Ascending aorta (tissue), 2 donors: ENCODE measurements around the gene PLCB2. TPM values are rescaled to one million over a fixed set of nuclear protein-coding genes. Genes with fewer than 3 reads are reported as not detected.

ENCODE experiments used
- DNase-seq, 2 donors: peaks; one replicate each; pipeline ENCODE4 v3.0.0-alpha.2; 2019; ENCODE audit warnings: low spot score in 2 of 2
- H3K27ac ChIP-seq, 2 donors: fragments of 200-600 bp; sonication (generic); one replicate each; pipeline ENCODE4 v1.5.1; 2016 to 2017; ENCODE audit warnings: mild to moderate bottlenecking in 1 of 2
- H3K27me3 ChIP-seq: fragments of 200-600 bp; sonication (generic); one replicate; pipeline ENCODE4 v1.5.1; 2017
- H3K36me3 ChIP-seq, 2 donors: fragments of 200-600 bp; sonication (generic); one replicate each; pipeline ENCODE4 v1.5.1; 2016
- H3K4me1 ChIP-seq, 2 donors: fragments of 200-600 bp; sonication (generic); one replicate each; pipeline ENCODE4 v1.5.1; 2016 to 2017; ENCODE audit warnings: mild to moderate bottlenecking in 1 of 2
- H3K4me3 ChIP-seq, 2 donors: fragments of 200-600 bp; sonication (generic); one replicate each; pipeline ENCODE4 v1.5.1; 2016 to 2017; ENCODE audit warnings: mild to moderate bottlenecking in 1 of 2
- H3K9me3 ChIP-seq, 2 donors: fragments of 200-600 bp; sonication (generic); one replicate each; pipeline ENCODE4 v1.5.1; 2016
- CTCF ChIP-seq, 3 experiments: fragments of 200-600 bp in 2 of 3; fragments of 450-650 bp in 1 of 3; sonication (generic) in 2 of 3; IDR thresholded peaks; one replicate each; pipeline ENCODE4 v1.5.1; 2016 to 2019; ENCODE audit warnings: antibody characterized with exemption in 3 of 3, mild to moderate bottlenecking in 1 of 3, moderate library complexity in 1 of 3
- intact Hi-C: fragments of 100-400 bp; cut with DNase I; formaldehyde crosslinking; loops from one replicate; pipeline ENCODE4 v1.15.1; 2023
- total RNA-seq: library from RNA; depleted of rRNA; stranded (reverse); fragments of >200 nt; gene quantifications from one replicate; pipeline ENCODE4 v1.1.0, GENCODE V29; 2016

Gene PLCB2
- total RNA-seq, 1 donor from 2014 or later = 6.9 TPM

- Histone ChIP-seq H3K4me1 (no peaks in the 10 kb centered on the region), H3K9me3 (no peaks in the 10 kb centered on the region), H3K27ac (no peak overlapping the region), H3K4me3 (no peak overlapping the region), H3K27me3 (no peaks in the 10 kb centered on the region), H3K36me3 (no peaks in the 10 kb centered on the region)
- no peak for TF ChIP-seq CTCF (IDR thresholded peaks at IDR 0.05)
- DNase-seq = no peak
- intact Hi-C loops = no loop called here
Measured at GRCh38 chr15:40300367-40300766, 7.4 kb downstream of the PLCB2 start.

GRCh38 chr15:40298216-40298935 is 9.4 kb downstream of the PLCB2 start:
- H3K27ac ChIP-seq = no peak overlapping the region
- no peaks in the 10 kb centered on the region for H3K36me3 ChIP-seq
- no peak for DNase-seq
- no peaks in the 10 kb centered on the region for H3K4me1 ChIP-seq
- no peak for TF ChIP-seq CTCF (IDR thresholded peaks at IDR 0.05)
- H3K9me3 ChIP-seq = no peaks in the 10 kb centered on the region
- intact Hi-C loops = no loop called here
- H3K4me3 ChIP-seq = no peak overlapping the region
- no peaks in the 10 kb centered on the region for H3K27me3 ChIP-seq

GRCh38 chr15:40297356-40297755 is 10.4 kb downstream of the PLCB2 start:
- no peak for TF ChIP-seq CTCF (IDR thresholded peaks at IDR 0.05)
- no peaks in the 10 kb centered on the region for H3K4me1 ChIP-seq
- H3K9me3 ChIP-seq = no peaks in the 10 kb centered on the region
- DNase-seq = no peak
- H3K27ac ChIP-seq = no peak overlapping the region
- intact Hi-C loops = no loop called here
- H3K4me3 ChIP-seq = no peak overlapping the region
- H3K27me3 ChIP-seq = no peaks in the 10 kb centered on the region
- no peaks in the 10 kb centered on the region for H3K36me3 ChIP-seq

GRCh38 chr15:40296561-40297230 is 11.0 kb downstream of the PLCB2 start:
- no peak for TF ChIP-seq CTCF (IDR thresholded peaks at IDR 0.05)
- Histone ChIP-seq H3K27ac (no peak overlapping the region), H3K4me1 (no peaks in the 10 kb centered on the region), H3K27me3 (no peaks in the 10 kb centered on the region), H3K9me3 (no peaks in the 10 kb centered on the region), H3K36me3 (no peaks in the 10 kb centered on the region), H3K4me3 (no peak overlapping the region)
- intact Hi-C loops = no loop called here
- no peak for DNase-seq

- peaks cover 0 to 4% of the 10 kb centered on the region in 2 donors for H3K4me1 ChIP-seq
- no peaks in the 10 kb centered on the region for H3K9me3 ChIP-seq
- intact Hi-C loops = no loop called here
- no peaks in the 10 kb centered on the region for H3K36me3 ChIP-seq
- no peak for TF ChIP-seq CTCF (IDR thresholded peaks at IDR 0.05)
- H3K27me3 ChIP-seq = no peaks in the 10 kb centered on the region
- no peak overlapping the region for H3K27ac ChIP-seq
- H3K4me3 ChIP-seq = no peak overlapping the region
- DNase-seq = no peak
Measured at GRCh38 chr15:40295877-40296560, 11.7 kb downstream of the PLCB2 start.
